Stimulated activated CD4-positive, alpha-beta T cell treated with anti-CD3 and anti-CD28 coated beads, Interleukin-1b, Interleukin-23, amount 100 ng/mL, for 48 hours (primary cell): ENCODE measurements around the gene SLC13A4.
"Not testable (repeated sequence)": the region's sequence is repeated elsewhere in the genome, so short reads cannot be mapped to it uniquely, and the experiment has no call there.

Experiments used
- DNase-seq: peaks from one replicate; pipeline ENCODE4 v3.0.0-alpha.2; 2020

SLC13A4 gene

GRCh38 chr7:135716677-135717238 is 11.2 kb downstream of the SLC13A4 start:
- no peak for DNase-seq

GRCh38 chr7:135715673-135716072 is 12.3 kb downstream of the SLC13A4 start:
- no peak for DNase-seq

DNA sequence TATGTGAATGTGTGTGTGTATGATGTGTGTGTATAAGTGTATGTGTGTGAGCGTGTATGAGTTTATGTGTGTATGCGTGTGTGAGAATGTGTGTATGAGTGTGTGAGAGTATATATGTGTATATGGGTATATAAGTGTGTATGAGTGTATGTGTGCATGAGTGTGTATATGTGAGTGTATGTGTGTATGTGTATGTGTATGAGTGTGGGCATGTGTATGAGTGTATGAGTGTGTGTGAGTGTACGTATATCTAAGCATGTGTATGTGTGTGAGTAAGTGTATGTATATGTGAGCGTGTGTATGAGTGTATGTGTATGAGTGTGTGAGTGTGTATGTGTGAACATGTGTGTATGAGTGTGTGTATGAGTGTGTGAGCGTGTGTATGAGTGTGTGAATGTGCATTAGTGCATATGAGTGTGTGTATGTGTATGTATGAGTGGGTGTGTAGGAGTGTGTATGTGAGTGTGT is 12.9 kb downstream of the SLC13A4 start:
- no peak for DNase-seq

DNA sequence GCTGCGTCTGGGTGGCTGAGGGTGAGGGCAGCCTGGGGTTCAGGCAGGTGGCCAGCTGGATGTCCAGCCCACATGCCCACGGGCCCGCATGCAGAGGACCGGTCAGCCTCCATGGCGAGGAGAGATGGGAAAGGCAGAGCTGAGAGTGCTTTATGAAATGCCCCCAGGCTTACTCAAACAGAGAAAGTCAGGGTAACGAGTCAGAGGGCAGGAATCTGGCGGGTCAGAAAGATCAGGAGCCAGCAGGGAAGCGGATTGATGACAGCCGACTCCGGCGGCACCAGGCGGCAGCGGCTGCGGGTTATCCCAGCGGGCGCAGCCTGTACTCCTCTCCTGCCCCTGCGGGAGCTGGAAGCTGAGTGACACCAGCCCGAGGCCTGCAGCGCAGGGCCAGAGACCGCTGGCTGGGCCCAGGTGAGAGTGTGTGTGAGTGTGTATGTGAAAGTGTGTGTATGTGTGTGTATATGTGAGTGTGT is 13.4 kb downstream of the SLC13A4 start:
- no peak for DNase-seq

GRCh38 chr7:135713836-135714470 is 14.0 kb downstream of the SLC13A4 start:
- no peak for DNase-seq

DNA sequence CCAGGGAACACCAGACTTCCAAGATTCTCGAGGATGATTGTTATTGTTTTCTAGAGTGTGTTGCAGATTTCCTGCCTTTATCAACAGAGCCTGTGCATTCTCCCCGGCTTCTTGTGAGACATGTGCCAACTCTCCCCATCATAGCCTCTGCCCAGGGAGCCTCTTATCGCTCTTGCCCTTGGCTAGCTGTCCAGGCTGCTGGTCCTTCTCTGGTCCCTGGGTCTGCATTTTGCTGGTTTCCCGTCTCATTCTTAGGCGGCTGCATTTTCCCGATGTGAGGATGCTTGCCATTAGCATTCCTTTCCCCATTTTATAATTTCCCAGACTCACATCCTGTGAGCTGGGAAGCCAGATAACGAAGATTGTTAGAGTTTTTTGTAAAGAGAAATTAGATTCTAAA is 15.2 kb downstream of the SLC13A4 start:
- no peak for DNase-seq

- no peak for DNase-seq
Measured at GRCh38 chr7:135712182-135712782, 15.7 kb downstream of the SLC13A4 start.

- no peak for DNase-seq
Measured at GRCh38 chr7:135711139-135711469, 16.9 kb downstream of the SLC13A4 start.

DNA sequence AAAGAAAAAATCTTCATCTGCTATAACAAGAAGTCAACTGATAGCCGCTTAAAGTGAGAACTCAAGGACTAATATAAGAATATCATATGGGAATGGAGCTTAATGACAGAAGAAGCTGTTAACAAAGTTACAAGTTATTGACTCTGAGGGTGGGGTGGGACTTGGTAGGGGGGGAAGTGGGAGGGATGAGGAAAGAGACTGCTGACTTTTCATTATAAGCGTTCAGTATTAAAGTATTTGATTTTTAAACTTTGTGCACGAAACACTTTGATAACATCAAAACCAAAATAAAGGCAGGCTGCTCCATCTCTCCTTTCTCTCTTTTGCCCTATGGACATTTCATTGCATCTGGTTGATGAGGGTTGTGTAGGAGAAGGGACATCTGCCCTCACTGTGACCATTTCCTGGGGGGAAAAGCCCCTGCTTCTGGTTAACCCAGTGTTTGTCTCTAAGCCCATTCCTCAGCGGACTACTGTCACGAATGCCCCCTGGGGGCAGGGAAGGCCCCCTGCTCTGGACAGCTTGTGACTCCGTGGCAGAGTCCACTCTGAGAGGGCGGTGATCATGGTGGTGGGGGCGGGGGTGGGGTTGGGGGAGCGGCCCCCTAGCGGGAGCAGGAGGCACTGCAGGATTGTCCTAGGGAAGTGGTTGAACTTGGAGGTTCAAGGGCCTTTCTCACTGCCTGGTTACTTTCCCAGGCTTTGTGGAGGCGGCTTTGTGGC is 17.4 kb downstream of the SLC13A4 start:
- no peak for DNase-seq

- no peak for DNase-seq
Measured at GRCh38 chr7:135709508-135709907, 18.5 kb downstream of the SLC13A4 start.

GRCh38 chr7:135708041-135708440 is 19.9 kb downstream of the SLC13A4 start:
- no peak for DNase-seq

- DNase-seq = no peak
Measured at GRCh38 chr7:135707570-135707966, 20.4 kb downstream of the SLC13A4 start.

GRCh38 chr7:135706858-135707569 is 21.0 kb downstream of the SLC13A4 start:
- DNase-seq = no peak

GRCh38 chr7:135706038-135706742 is 21.8 kb downstream of the SLC13A4 start:
- no peak for DNase-seq

- no peak for DNase-seq
Measured at GRCh38 chr7:135704698-135705097, 23.3 kb downstream of the SLC13A4 start.

- DNase-seq = no peak
Measured at GRCh38 chr7:135704074-135704473, 23.9 kb downstream of the SLC13A4 start.

GRCh38 chr7:135697276-135698049 is 30.5 kb downstream of the SLC13A4 start:
- no peak for DNase-seq

GRCh38 chr7:135693558-135693957 is 34.4 kb downstream of the SLC13A4 start:
- no peak for DNase-seq

DNA sequence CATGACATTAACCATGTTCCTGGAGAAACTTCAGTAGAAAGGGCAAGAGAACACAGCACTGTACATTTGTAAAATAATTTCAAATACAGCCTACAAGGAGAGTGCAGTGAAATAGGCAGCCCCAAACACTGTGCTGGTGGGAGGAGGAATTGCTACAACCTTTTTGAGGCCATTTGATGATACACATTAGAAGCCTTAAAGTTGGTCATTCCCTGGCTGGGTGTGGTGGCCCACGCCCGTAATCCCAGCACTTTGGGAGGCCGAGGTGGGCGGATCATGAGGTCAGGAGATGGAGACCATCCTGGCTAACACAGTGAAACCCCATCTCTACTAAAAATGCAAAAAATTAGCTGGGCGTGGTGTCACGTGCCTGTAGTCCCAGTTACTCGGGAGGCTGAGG is 35.4 kb downstream of the SLC13A4 start:
- not testable (repeated sequence) for DNase-seq

DNA sequence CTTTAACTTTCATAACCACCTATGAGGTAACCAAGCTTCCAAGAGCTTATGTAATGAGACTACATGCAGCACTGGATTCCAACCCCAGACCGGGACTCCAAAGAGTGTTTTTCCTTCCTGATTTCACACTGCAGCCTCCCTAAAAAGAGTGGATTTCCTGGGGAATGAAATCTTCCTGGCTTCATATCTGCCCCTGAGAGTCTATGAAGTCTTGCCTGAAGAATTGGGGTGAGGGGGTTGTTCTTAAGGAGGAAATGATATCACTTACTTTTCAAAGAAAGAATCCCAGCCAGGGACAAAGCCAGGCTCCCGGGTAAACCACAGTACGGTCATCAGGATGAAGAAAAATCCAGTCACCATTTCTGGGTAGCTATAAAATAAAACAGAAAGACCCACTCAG is 35.9 kb downstream of the SLC13A4 start:
- DNase-seq = no peak

DNA sequence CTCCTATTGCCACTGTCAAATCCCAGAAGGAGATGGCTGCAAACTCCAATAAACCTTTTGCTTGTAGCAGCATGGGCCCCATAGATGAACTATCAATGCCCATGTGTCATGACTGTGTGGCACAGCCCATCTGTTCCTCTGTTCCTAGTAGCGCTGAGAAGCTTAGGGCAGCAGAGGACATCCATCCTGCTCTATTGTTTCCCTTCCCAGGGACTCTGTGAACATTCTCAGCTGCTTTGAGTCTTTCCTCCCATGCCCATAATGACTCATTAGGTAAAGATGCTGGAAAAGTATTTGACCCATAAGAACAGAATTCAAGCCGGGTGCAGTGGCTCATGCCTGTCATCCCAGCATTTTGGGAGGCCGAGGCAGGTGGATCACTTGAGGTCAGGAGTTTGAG is 37.4 kb downstream of the SLC13A4 start:
- DNase-seq = no peak

DNA sequence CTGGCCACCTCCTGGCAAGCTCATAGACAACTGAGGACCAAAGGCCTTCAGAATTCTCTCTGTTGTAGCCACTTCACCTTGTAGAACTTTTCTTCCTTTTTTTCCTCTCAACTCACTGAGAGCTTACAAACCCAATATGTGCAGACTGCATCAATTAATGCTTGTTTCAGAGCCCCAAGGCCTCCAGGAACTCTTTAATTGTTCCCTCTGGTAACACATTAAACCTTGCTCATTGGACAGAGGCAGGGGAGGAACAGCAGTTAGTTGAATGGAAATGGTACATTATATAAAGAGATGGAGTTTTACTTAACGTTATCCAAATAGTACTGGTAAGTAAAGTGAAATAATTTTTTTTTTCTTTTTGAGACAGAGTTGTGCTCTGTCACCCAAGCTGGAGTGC is 40.5 kb downstream of the SLC13A4 start:
- no peak for DNase-seq
